ENCODE results near the gene RIOX2. TPM values are rescaled to one million over a fixed set of nuclear protein-coding genes. Genes with fewer than 3 reads are reported as not detected.

RIOX2 gene
- total and polyA plus RNA-seq, 2 of the 13 experiments (the other 11 are each of a cell fraction or from before 2014, with no cell fraction given): 19.9 to 43.3 TPM

DNA sequence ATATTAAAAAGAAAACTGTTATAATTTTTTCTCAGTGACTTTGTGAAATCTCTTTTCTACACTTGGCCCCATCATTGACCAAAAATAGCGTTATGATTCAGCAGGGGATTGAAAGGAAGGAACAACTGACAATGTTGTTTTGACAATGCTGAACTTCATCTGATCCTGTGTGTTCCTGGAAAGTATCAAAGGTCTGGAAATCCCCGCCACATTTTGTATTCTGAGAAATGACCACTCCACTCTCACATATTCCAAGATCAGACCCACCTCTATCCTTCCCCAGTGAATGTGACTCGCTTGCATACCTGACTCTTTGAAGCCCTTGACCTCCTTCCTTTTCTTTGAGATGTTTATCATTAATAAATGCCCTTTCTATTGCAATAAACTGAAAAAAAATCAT lies 9.7 kb upstream of the RIOX2 start:
- Histone ChIP-seq H2AFZ (ENCODE audit: low read length) (no peak overlapping the region), H3K4me1 (ENCODE audit: insufficient read depth, low read length) (peaks cover 28% of the 10 kb centered on the region), H3K4me2 (ENCODE audit: low read depth, low read length) (no peak overlapping the region), H3K79me2 (ENCODE audit: insufficient read depth, low read length) (no peaks in the 10 kb centered on the region), H3K27me3 (ENCODE audit: control insufficient read depth in 1 of 2, insufficient read depth in 2 of 2, low read length in 2 of 2) (no peaks in the 10 kb centered on the region), H3K4me3 (replicated peaks in 1 of 3; ENCODE audit: insufficient read depth in 1 of 3, low read depth in 2 of 3, low read length in 3 of 3) (no peak overlapping the region), H3K9me3 (ENCODE audit: low read length) (no peaks in the 10 kb centered on the region), H4K20me1 (ENCODE audit: insufficient read depth, low read length) (no peaks in the 10 kb centered on the region), H3K9ac (ENCODE audit: insufficient read depth, low read depth, low read length) (no peak overlapping the region), H3K27ac (ENCODE audit: extremely low read length, insufficient read depth, low read length) (no peak overlapping the region), H3K36me3 (replicated peaks in 1 of 2; ENCODE audit: control insufficient read depth in 1 of 2, insufficient read depth in 2 of 2, low read length in 2 of 2) (no peaks in the 10 kb centered on the region)
- in situ Hi-C loops (cut with HindIII; ENCODE audit: extremely low pct_ligation_motif_present, low pct_unique_long_range_greater_than_20kb) (no loop called here), intact Hi-C loops (cut with micrococcal nuclease; ENCODE audit: unreplicated experiment) (no loop called here)
- 57% methylated on average over 3 of the region's 3 CpGs for WGBS (ENCODE audit: low lambda C conversion rate)
- ATAC-seq (no peak), DNase-seq (ENCODE audit: low spot score) (no peak), FAIRE-seq (no peak)
- BruUV-seq (replicated peaks): no TSS peak
- ChIA-PET POLR2A (no interaction called here), CTCF (ENCODE audit: low intra/inter-chr PET ratio, low total read pairs) (no interaction called here)
- TF ChIP-seq, protein P1, sequence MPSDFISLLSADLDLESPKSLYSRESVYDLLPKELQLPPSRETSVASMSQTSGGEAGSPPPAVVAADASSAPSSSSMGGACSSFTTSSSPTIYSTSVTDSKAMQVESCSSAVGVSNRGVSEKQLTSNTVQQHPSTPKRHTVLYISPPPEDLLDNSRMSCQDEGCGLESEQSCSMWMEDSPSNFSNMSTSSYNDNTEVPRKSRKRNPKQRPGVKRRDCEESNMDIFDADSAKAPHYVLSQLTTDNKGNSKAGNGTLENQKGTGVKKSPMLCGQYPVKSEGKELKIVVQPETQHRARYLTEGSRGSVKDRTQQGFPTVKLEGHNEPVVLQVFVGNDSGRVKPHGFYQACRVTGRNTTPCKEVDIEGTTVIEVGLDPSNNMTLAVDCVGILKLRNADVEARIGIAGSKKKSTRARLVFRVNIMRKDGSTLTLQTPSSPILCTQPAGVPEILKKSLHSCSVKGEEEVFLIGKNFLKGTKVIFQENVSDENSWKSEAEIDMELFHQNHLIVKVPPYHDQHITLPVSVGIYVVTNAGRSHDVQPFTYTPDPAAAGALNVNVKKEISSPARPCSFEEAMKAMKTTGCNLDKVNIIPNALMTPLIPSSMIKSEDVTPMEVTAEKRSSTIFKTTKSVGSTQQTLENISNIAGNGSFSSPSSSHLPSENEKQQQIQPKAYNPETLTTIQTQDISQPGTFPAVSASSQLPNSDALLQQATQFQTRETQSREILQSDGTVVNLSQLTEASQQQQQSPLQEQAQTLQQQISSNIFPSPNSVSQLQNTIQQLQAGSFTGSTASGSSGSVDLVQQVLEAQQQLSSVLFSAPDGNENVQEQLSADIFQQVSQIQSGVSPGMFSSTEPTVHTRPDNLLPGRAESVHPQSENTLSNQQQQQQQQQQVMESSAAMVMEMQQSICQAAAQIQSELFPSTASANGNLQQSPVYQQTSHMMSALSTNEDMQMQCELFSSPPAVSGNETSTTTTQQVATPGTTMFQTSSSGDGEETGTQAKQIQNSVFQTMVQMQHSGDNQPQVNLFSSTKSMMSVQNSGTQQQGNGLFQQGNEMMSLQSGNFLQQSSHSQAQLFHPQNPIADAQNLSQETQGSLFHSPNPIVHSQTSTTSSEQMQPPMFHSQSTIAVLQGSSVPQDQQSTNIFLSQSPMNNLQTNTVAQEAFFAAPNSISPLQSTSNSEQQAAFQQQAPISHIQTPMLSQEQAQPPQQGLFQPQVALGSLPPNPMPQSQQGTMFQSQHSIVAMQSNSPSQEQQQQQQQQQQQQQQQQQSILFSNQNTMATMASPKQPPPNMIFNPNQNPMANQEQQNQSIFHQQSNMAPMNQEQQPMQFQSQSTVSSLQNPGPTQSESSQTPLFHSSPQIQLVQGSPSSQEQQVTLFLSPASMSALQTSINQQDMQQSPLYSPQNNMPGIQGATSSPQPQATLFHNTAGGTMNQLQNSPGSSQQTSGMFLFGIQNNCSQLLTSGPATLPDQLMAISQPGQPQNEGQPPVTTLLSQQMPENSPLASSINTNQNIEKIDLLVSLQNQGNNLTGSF (CRISPR knock-in tag; IDR thresholded peaks at IDR 0.05): no peak
- no peak for TF ChIP-seq MZF1 (CRISPR knock-in tag; IDR thresholded peaks at IDR 0.05; ENCODE audit: borderline replicate concordance)
- TF ChIP-seq, protein P2, sequence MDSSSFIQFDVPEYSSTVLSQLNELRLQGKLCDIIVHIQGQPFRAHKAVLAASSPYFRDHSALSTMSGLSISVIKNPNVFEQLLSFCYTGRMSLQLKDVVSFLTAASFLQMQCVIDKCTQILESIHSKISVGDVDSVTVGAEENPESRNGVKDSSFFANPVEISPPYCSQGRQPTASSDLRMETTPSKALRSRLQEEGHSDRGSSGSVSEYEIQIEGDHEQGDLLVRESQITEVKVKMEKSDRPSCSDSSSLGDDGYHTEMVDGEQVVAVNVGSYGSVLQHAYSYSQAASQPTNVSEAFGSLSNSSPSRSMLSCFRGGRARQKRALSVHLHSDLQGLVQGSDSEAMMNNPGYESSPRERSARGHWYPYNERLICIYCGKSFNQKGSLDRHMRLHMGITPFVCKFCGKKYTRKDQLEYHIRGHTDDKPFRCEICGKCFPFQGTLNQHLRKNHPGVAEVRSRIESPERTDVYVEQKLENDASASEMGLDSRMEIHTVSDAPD (CRISPR knock-in tag; IDR thresholded peaks at IDR 0.05): no peak
- TF ChIP-seq ETV6 (CRISPR knock-in tag; conservative IDR thresholded peaks at IDR 0.05): no peak
- peak; percentile 86 for TF ChIP-seq BCL6 (CRISPR knock-in tag; IDR thresholded peaks at IDR 0.05)
- no peak for TF ChIP-seq ZNF709 (CRISPR knock-in tag; IDR thresholded peaks at IDR 0.05)
- TF ChIP-seq, protein P3, sequence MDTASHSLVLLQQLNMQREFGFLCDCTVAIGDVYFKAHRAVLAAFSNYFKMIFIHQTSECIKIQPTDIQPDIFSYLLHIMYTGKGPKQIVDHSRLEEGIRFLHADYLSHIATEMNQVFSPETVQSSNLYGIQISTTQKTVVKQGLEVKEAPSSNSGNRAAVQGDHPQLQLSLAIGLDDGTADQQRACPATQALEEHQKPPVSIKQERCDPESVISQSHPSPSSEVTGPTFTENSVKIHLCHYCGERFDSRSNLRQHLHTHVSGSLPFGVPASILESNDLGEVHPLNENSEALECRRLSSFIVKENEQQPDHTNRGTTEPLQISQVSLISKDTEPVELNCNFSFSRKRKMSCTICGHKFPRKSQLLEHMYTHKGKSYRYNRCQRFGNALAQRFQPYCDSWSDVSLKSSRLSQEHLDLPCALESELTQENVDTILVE (CRISPR knock-in tag; IDR thresholded peaks at IDR 0.05): no peak
- TF ChIP-seq, protein P4, sequence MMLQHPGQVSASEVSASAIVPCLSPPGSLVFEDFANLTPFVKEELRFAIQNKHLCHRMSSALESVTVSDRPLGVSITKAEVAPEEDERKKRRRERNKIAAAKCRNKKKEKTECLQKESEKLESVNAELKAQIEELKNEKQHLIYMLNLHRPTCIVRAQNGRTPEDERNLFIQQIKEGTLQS (CRISPR knock-in tag; IDR thresholded peaks at IDR 0.05): no peak
- no peak for TF ChIP-seq YY1 (IDR thresholded peaks at IDR 0.05; ENCODE audit: insufficient read depth, insufficient replicate concordance, low read depth, low read length)
- TF ChIP-seq RARA (CRISPR knock-in tag; IDR thresholded peaks at IDR 0.05): peak; percentile 49; the same call in 1 of the 2 replicates
- no peak for TF ChIP-seq ZNF577 (CRISPR knock-in tag; IDR thresholded peaks at IDR 0.05; ENCODE audit: borderline replicate concordance, low read depth)
- no peak for TF ChIP-seq HMG20B (CRISPR knock-in tag; conservative IDR thresholded peaks at IDR 0.05)

Measured in HepG2 (cell line).